Stimulated activated naive CD8-positive, alpha-beta T cell treated with anti-CD3 and anti-CD28 coated beads, Interleukin-15, amount 100 ng/mL, for 72 hours (primary cell): Measurements from ENCODE around the gene MLST8.

Experiments used
- ATAC-seq: fragments of 150-1000 bp; cut with Tn5 transposase; 2 replicates; pipeline ENCODE4 v1.10.0; 2021; ENCODE audit warnings: mild to moderate bottlenecking, moderate library complexity
- DNase-seq, 2 donors: peaks; one replicate each; pipeline ENCODE4 v3.0.0; 2021 to 2022
- H3K27ac Mint-ChIP-seq, 2 donors: one replicate each; pipeline ENCODE4 v1.8.0; 2022; ENCODE audit warnings: mild to moderate bottlenecking in 2 of 2, mixed read lengths in 2 of 2, moderate library complexity in 2 of 2
- H3K27me3 Mint-ChIP-seq: one replicate; pipeline ENCODE4 v1.8.0; 2022; ENCODE audit warnings: mixed read lengths
- H3K4me1 Mint-ChIP-seq: one replicate; pipeline ENCODE4 v1.8.0; 2022; ENCODE audit warnings: mild to moderate bottlenecking, mixed read lengths
- H3K4me3 Mint-ChIP-seq, 2 donors: one replicate each; pipeline ENCODE4 v1.8.0; 2022; ENCODE audit warnings: mild to moderate bottlenecking in 2 of 2, mixed read lengths in 2 of 2, moderate library complexity in 1 of 2
- H3K9me3 Mint-ChIP-seq, 2 donors: one replicate each; pipeline ENCODE4 v1.8.0; 2022; ENCODE audit warnings: mixed read lengths in 2 of 2

Gene MLST8

DNA sequence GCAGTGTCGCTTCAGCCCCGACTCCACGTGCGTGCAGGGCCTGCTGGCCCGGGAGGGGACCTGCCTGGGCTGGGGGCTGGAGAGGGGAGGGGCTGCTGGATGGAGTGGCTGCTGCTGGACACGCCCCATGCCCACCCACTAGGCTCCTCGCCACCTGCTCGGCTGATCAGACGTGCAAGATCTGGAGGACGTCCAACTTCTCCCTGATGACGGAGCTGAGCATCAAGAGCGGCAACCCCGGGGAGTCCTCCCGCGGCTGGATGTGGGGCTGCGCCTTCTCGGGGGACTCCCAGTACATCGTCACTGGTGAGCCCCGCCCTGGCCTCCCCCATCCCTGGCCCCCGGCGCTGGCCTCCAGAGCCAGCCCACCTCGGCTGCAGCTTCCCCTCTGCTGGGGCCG, 3.1 kb downstream of the MLST8 start:
- Mint-ChIP-seq H3K27ac (peak overlapping the region in 1 of 2 donors; percentile 90), H3K4me3 (peak overlapping the region in 1 of 2 donors; percentile 86), H3K9me3 (no peaks in the 10 kb centered on the region), H3K27me3 (no peaks in the 10 kb centered on the region), H3K4me1 (peaks cover 61% of the 10 kb centered on the region)
- DNase-seq (no peak), ATAC-seq (no peak)

DNA sequence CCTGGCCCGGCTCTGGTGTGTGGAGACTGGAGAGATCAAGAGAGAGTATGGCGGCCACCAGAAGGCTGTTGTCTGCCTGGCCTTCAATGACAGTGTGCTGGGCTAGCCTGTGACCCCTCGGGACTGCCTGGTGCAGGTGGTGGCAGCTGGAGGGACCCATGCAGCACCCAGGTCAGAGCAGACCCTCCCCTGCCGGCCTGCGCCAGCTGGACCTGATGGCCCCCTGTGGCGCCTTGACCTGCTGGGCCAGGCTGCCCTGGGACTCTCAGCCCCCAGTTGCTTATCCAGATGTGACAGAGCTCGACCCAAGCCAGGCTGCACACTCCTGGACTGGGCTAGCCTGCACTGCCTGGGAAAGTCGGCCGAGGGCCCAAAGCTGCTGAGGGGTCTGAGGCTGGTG, 3.5 kb downstream of the MLST8 start:
- H3K27ac Mint-ChIP-seq = no peak overlapping the region
- ATAC-seq (no peak), DNase-seq (no peak)
- H3K9me3 Mint-ChIP-seq = no peaks in the 10 kb centered on the region
- peaks cover 61% of the 10 kb centered on the region for H3K4me1 Mint-ChIP-seq
- H3K4me3 Mint-ChIP-seq = no peak overlapping the region
- no peaks in the 10 kb centered on the region for H3K27me3 Mint-ChIP-seq

DNA sequence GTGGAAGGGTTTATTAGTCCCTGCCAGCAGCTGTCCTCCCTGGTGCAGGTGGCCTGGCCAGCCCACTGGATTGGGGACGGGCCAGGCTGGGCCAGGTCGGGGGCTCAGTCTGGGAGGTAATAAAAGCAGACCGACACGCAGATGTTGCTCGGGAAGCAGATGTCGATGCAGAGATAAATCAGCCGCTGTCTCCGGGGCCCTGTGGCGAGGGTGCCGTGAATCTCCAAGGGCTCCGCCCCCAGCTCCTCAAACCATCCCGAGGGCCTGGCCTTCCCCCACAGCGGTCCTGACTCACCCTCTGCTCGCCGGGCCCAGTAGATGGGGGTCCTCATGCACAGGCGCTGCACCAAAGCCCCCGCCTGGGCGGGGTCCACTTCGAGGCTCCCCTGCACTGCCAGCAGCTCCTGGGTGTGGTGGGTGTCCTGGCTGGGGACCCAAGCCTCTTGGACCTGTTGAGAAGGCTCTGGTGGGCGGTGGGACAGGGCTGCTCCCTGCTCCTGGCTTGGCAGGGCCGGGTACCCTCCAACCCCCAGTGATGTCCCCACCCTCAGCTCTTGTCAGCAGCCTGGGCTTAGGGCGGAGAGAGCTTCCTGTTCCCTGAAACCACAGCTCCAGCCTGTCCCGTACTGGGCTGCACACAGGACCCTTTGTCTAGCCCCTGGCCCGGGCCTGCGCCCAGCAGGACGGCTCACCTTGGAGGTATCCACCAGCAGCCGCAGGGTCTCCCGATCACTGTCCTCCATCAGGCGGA, 4.2 kb downstream of the MLST8 start:
- ATAC-seq (no peak), DNase-seq (no peak)
- Mint-ChIP-seq H3K27me3 (no peaks in the 10 kb centered on the region), H3K9me3 (no peaks in the 10 kb centered on the region), H3K4me1 (peaks cover 56% of the 10 kb centered on the region), H3K27ac (no peak overlapping the region), H3K4me3 (no peak overlapping the region)

DNA sequence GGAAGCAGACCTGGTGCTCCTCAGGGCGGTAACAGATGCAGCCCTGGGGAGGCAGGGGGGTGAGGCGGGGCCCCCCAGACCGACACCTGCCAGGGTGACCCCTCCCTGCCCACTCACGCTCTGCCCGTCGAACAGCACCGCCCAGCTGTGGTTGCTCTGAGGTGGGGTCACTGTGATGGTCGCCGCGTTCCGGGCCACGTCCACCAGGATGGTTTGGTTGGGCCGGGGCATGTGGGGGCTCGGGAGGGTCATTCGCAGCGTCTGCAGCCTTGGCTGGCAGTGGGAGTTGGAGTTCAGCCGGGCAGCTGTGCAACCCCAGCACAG, 4.7 kb downstream of the MLST8 start:
- DNase-seq (no peak), ATAC-seq (no peak)
- no peak overlapping the region for H3K27ac Mint-ChIP-seq
- peaks cover 52% of the 10 kb centered on the region for H3K4me1 Mint-ChIP-seq
- no peaks in the 10 kb centered on the region for H3K9me3 Mint-ChIP-seq
- no peak overlapping the region for H3K4me3 Mint-ChIP-seq
- H3K27me3 Mint-ChIP-seq = no peaks in the 10 kb centered on the region

DNA sequence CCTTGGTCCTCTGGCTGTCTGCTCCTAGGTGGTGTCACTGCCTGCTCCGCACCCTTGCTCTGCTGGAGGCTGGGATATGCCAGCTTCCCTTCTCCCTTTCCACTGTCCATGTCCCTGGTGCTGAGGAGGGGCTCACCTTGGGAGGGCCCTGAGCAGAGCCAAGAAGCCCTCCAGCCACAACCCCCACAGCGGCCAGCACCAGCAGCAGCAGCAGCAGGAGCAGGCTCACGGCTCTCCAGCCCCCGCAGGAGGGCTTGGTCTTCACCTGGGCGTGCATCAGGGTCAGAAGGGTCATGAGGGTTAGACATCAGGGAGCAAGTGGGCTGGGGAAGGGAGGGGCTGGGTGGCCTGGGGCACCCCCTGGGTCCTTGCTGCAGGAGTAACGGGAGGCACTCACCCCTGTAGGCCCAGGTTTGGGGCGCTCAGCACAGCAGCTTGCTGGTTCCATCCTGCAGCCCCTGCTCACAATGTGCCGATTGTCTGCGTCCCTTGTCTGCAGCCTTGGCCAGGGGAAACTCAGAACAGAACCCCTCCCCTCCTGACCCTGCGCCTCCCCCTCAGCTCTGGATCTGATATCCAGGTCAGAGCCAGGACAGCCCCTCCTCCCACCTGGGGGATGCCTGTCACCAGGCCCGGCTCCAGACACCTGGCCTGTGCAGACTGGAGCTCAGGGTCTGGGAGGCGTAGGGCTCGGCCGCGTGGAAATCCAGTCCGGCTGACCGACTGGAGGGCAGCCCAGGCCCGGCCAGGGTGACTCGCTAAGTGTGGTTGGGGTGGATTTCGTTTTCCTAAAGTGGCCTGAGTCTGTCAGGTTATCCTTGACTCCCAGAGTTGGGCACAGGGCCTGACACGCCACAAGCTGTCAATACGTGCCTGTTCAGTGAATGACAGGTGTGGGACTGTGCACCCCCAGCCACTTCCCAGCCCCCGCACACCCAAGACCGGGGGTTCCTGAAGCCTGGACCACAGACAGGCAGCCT, 5.4 kb downstream of the MLST8 start, which contains the start of gene BRICD5:
TSS of gene BRICD5 (minus strand) at position 478 of the 980 bp plus-strand sequence. CDS start at position 448, 30 bp downstream.
- Mint-ChIP-seq H3K4me1 (peaks cover 52% of the 10 kb centered on the region), H3K4me3 (no peak within 1 kb of the TSS), H3K27me3 (no peaks in the 10 kb centered on the region), H3K9me3 (no peaks in the 10 kb centered on the region), H3K27ac (peak within 1 kb of the TSS in 1 of 2 donors; percentile 95)
- ATAC-seq (no peak), DNase-seq (no peak)

DNA sequence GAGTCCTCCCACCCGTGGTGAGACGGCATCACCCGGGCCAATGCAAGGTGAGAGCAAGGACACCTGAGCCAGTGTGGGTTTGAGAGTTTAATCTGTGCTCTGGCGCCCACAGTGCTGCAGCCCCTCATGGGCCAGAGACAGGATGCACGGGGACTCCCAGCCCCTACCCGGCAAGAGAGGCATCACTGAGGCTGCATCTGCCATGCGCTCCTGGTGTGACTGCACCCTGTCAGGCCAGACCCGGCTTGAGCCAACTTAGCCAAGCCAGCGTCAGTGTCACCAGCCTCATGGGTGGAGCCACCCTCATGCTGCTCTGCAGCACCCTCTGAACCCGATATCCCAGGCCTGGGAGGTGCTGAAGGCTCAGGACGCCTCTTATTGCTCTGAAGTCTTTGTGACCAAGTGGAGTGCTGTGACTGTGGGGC, 6.7 kb downstream of the MLST8 start:
- Mint-ChIP-seq H3K27ac (peak overlapping the region in 1 of 2 donors; percentile 54), H3K4me3 (peak overlapping the region; percentile 21 to 24), H3K9me3 (no peaks in the 10 kb centered on the region), H3K4me1 (peaks cover 50% of the 10 kb centered on the region), H3K27me3 (no peaks in the 10 kb centered on the region)
- ATAC-seq (no peak), DNase-seq (no peak)

DNA sequence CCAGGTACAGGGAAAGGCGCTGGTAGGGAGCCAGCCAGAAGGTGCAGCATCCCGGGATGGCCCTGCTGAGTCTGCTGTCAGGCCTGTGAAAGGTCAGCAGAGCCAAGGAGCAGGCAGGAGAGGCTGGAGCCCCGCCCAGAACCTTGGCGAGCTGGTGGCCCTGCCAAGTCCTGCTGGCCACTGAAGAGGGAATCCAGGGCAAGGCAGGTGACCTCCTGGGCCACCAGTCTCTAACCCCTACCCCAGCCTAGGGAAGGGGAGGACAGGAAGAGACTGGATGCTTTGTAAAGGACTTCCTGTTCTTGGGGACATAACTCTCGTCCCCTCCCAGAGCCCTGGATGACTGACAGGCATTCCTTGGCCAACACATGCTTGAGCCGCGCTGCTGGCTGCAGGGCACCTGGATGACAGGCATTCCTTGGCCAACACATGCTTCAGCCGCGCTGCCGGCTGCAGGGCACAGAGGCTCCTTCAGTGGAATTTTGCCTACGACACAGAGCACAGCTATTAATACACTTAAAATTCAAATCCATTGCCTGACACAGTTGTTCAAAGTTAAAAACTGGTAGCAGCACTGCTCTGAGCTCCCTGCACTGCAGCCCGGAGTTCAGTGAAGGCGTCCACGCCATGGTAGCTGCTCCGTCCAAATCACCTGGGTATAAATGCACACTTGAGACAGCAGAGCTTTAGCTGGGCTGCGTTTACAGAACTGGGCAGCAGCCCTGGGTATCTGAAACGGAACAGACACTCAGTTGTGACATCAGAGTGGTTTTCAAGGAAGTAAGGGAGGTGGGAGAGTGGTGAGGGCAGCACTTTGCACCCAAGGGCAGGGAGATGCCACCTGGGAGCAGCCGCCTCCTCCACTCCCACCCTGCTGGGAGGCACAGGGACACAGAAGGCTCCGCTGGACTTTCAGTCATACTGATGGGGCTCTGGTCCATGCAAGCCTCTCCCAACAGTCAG, 7.4 kb downstream of the MLST8 start:
- H3K4me3 Mint-ChIP-seq = peak overlapping the region; percentile 80 to 82
- H3K27me3 Mint-ChIP-seq = no peaks in the 10 kb centered on the region
- no peak for DNase-seq
- peak overlapping the region in 1 of 2 donors; percentile 54 for H3K27ac Mint-ChIP-seq
- H3K9me3 Mint-ChIP-seq = no peaks in the 10 kb centered on the region
- peaks cover 43% of the 10 kb centered on the region for H3K4me1 Mint-ChIP-seq
- ATAC-seq = no peak

DNA sequence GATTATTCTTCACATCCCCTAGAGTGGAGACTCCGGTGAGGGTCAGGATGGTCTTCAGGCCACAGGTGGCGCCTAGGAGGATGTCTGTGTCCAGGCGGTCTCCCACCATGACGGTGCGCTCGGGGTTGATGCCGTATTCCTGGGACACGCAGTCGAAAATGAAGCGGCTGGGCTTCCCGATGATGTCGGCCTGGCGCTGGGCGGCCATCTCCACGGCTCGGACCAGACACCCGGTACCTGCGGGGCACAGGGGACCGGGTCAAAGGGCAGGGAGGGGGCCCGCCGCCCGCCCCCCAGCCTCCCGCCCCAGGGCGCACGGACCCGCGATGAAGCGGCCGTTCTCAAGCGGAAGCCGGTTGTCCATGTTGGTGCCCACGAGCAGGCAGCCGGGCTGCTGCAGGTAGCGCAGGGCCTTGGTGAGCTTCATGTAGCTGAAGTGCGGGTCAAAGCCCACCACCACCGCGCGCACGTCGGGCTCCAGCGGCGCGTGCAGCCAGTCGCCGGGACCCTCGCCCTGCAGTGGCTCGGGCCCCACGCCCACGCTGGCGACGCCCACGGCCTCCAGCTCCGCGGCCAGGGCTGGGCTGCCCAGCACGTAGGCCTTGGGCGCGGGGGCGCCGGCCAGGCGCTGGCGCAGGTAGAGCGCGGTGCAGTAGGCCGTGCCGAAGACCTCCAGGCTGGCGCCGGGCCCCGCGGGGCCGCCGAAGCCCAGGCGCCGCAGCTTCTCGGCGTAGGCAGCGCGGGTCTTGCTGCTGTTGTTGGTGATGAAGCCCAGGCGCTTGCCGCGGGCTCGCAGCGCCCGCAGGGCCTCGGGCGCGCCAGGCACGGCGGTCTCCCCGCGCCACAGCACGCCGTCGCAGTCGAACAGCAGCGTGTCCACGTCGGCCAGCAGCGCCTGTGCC, 8.8 kb downstream of the MLST8 start:
- H3K4me3 Mint-ChIP-seq = peak overlapping the region; percentile 80 to 82
- no peak overlapping the region for H3K27ac Mint-ChIP-seq
- no peak for DNase-seq
- peaks cover 32% of the 10 kb centered on the region for H3K4me1 Mint-ChIP-seq
- no peaks in the 10 kb centered on the region for H3K9me3 Mint-ChIP-seq
- ATAC-seq = peak; percentile 15
- H3K27me3 Mint-ChIP-seq = no peaks in the 10 kb centered on the region

DNA sequence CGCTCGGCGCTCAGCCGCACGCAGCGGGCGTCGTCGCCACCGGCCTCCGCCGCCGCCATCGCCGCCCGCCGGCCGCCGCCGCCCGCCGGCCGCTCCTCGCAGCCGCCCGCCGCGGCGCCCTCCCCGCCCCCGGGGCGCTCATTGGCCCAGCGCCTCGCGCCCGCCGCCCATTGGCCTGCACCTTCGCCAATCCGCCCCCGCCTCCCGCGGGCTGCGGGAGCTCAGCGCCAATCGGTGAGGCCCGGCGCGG, 9.4 kb downstream of the MLST8 start, which contains the start of gene PGP:
TSS of gene PGP (minus strand) at position 122 of the 250 bp plus-strand sequence. CDS start at position 59, 63 bp downstream.
- peaks cover 32% of the 10 kb centered on the region for H3K4me1 Mint-ChIP-seq
- no peaks in the 10 kb centered on the region for H3K9me3 Mint-ChIP-seq
- peak; percentile 93 for ATAC-seq
- H3K27ac Mint-ChIP-seq = peak within 1 kb of the TSS; percentile 76 to 95
- H3K4me3 Mint-ChIP-seq = peak within 1 kb of the TSS; percentile 88
- no peaks in the 10 kb centered on the region for H3K27me3 Mint-ChIP-seq
- DNase-seq = no peak

DNA sequence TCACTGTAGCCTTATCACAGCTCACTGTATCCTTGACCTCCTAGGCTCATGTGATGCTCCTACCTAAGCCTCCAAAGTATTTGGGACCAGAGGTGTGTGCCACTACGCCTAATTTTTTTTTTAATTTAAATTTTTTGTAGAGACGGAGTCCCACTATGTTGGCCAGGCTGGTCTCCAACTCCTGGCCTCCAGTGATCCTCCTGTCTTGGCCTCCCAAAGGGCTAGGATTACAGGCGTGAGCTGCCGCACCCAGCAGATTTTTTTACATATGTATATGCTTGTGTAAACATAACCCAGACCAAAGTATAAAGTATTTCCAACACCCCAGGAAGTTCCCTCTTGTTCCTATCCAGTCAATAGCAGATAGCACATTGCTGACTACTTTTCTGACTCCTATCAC, 11.1 kb downstream of the MLST8 start:
- H3K4me1 Mint-ChIP-seq = peaks cover 32% of the 10 kb centered on the region
- ATAC-seq (no peak), DNase-seq (no peak)
- no peaks in the 10 kb centered on the region for H3K27me3 Mint-ChIP-seq
- no peaks in the 10 kb centered on the region for H3K9me3 Mint-ChIP-seq
- peak overlapping the region; percentile 88 for H3K4me3 Mint-ChIP-seq
- no peak overlapping the region for H3K27ac Mint-ChIP-seq

DNA sequence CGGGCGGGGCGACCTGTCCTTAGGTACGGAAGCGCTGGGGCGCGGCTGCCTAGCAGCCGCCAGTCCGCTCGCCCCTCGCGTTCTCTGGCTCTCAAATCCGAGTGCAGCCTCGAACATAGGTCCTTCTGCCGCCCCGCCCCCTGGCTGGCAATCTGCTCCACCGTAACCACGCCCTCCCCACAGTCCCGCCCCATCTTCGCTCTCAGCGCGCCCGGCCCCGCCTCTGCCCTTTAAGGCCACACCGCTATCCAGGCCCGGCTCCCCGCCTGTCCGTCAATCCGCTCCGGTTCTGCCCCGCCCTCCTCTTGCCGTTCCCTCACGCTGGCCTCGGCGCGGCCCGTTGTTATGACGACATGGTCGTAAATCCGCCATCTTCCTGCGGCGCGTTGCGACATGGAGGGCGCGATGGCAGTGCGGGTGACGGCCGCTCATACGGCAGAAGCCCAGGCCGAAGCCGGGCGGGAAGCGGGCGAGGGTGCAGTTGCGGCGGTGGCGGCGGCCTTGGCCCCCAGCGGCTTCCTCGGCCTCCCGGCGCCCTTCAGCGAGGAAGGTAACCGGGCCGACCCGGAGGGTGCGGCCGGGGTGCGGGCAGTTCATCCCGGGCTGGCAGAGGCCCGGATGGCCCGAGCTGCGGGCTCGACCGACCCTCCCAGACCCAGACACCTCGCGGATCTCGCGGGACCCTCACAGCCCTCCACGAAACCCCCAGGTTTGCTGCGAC, 18.1 kb downstream of the MLST8 start, which contains the start of gene E4F1:
TSS of gene E4F1 (plus strand) at position 371 of the 721 bp plus-strand sequence. CDS start at position 394, 23 bp downstream.
- no peaks in the 10 kb centered on the region for H3K9me3 Mint-ChIP-seq
- ATAC-seq (peak; percentile 98), DNase-seq (peak; percentile 100)
- H3K27ac Mint-ChIP-seq = peak within 1 kb of the TSS; percentile 81 to 95
- H3K4me3 Mint-ChIP-seq = peak within 1 kb of the TSS; percentile 86 to 89
- no peaks in the 10 kb centered on the region for H3K27me3 Mint-ChIP-seq
- H3K4me1 Mint-ChIP-seq = peaks cover 29% of the 10 kb centered on the region

DNA sequence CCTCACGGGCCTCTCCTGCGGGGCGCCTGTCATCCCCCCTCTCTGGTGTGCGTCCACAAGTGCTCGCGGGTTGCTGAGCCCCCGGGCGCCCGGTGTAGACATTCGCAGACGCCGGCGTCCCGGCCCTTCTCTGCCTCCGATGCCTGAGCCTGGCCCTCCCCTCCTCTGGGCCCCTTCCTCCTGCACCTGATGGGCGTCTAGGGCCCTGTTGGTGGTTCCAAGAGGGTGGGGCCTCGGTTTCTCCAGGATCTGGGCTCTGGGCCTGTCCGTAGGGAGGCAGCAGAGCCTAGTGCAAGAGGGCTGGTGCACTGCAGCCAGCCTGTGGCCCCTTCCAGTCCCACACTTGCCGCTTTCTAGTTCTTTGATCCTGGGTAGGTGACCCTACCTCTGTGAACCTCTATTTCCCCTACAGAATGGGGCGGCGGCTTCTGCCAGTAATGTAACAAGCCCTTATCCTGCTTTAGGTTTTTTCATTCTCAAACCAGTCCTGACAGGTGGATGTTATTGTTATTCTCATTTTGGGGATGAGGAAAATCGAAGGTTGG, 18.8 kb downstream of the MLST8 start:
- Mint-ChIP-seq H3K4me3 (peak overlapping the region; percentile 86 to 89), H3K27me3 (no peaks in the 10 kb centered on the region), H3K27ac (peak overlapping the region; percentile 81 to 95), H3K9me3 (no peaks in the 10 kb centered on the region), H3K4me1 (peaks cover 29% of the 10 kb centered on the region)
- ATAC-seq (peak; percentile 40), DNase-seq (peak in 1 of 2 donors; percentile 42)

DNA sequence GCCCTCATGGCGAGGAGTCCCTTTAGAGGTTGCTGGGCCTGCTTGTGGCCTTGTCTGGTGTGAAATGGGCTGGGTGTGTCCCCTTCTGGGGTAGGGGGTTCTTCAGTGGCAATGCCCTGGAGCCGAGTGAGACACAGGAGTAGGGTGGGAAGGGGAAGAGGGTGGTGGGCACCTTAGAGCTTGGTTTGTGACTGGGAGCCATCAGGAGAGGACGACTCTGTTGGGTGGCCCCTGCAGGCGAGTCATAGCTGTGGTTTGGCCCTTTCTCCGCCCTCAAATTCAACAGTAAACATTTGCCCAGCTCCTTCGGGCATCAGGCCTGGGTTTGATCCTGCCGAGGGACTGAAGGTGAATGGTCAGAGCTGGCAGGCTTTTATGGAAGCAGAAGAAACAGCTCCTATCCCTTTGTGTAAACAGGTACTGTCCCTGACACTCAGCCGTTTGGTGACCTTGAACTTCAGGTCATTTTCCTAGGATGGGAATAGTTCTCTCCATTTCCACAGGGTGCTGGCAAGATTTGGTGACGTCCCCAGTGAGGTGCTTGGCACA, 21.1 kb downstream of the MLST8 start:
- Mint-ChIP-seq H3K4me1 (peaks cover 29% of the 10 kb centered on the region), H3K27me3 (no peaks in the 10 kb centered on the region), H3K4me3 (no peak overlapping the region), H3K9me3 (no peaks in the 10 kb centered on the region), H3K27ac (no peak overlapping the region)
- DNase-seq (no peak), ATAC-seq (no peak)
